Peyer's patch (tissue), 4 donors: ENCODE data around the gene COIL.

ENCODE experiments used
- CTCF ChIP-seq, 6 experiments: fragments of 450-650 bp in 4 of 6; fragments of 200-600 bp in 2 of 6; sonication (generic) in 1 of 6; IDR thresholded peaks; one replicate each; pipeline ENCODE4 v1.5.1; 2017 to 2019; ENCODE audit warnings: antibody characterized with exemption in 6 of 6, mild to moderate bottlenecking in 3 of 6, moderate library complexity in 1 of 6
- POLR2A ChIP-seq, 2 donors: fragments of 450-650 bp; IDR thresholded peaks; one replicate each; pipeline ENCODE4 v1.5.1; 2017; ENCODE audit warnings: antibody characterized with exemption in 2 of 2, mild to moderate bottlenecking in 2 of 2, moderate library complexity in 2 of 2

- TF ChIP-seq POLR2A (IDR thresholded peaks at IDR 0.05) (no peak), CTCF (IDR thresholded peaks at IDR 0.05) (no peak)
Observed at GRCh38 chr17:56918916-56919315, 41.9 kb downstream of the COIL start.
